KG1 (cell line): ENCODE data around the gene IFT57.
"Not testable (repeated sequence)": the region's sequence is repeated elsewhere in the genome, so short reads cannot be mapped to it uniquely, and the experiment has no call there.

Experiments used
- DNase-seq: peaks from one replicate; lab custom pipeline; 2025; lab: John Stamatoyannopoulos, UW

IFT57 gene, protein sequence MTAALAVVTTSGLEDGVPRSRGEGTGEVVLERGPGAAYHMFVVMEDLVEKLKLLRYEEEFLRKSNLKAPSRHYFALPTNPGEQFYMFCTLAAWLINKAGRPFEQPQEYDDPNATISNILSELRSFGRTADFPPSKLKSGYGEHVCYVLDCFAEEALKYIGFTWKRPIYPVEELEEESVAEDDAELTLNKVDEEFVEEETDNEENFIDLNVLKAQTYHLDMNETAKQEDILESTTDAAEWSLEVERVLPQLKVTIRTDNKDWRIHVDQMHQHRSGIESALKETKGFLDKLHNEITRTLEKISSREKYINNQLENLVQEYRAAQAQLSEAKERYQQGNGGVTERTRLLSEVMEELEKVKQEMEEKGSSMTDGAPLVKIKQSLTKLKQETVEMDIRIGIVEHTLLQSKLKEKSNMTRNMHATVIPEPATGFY

DNA sequence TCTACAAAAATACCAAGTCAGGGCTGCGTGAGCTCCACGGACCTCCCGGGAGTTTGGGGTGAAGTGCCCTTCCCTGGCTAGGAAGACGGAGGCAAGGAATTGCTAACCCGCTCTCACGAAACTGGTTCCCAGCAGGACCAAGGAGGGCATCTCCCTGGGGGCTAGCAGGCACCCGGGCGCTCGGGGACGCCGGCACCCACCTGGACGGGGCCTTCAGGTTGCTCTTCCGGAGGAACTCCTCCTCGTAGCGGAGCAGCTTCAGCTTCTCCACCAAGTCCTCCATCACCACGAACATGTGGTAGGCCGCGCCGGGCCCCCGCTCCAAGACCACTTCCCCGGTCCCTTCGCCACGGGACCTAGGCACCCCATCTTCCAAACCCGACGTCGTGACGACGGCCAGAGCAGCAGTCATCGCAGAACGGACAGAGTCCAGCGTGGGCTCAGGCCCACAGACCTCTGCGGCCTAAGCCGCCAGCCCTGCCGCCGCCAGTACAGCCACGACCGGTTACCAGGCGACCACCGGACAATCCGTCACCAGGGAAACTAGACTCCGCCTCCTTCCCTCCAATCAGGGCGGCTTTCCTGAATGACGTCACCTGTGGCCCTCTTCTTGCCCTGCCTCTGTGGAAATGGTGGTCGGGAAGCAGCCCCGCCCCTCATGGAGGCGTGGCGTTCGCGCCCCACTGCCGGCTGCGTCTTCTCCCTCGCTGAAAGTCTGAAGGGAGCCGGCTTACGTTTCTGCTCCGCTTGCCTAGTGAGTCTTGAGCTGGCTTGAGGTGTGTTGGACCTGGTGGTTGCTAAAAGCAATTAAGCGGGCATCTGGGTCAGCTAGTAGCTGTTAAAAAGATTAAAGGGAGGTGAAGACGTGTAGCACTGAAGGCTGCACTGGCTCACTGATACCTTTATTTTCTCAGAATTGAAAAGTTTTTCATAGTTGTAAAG lies at the start of gene IFT57:
IFT57 (minus strand) TSS at position 514 of the 942 bp plus-strand sequence; CDS start at position 412, 102 bp downstream.
- peak; percentile 95 for DNase-seq

DNA sequence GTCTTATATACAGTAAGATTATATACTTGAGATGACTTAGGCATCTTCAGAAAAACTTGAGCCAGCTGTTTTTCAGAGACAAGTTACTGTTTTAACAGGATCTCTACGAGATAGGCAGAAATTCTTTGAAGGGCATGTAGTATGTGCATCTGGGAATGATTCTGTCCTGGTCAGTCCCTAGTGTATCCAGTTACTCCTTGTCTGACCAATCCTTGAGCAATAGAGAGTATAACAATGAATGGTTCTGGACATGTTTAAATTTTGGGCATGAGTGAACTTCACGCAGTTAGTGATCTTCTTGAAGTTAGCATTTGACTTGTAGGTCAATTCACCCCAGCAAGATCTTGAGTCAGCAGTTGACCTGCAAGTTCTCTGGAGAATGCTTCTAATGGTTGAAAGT lies 49.4 kb upstream of the IFT57 start:
- DNase-seq: no peak

DNA sequence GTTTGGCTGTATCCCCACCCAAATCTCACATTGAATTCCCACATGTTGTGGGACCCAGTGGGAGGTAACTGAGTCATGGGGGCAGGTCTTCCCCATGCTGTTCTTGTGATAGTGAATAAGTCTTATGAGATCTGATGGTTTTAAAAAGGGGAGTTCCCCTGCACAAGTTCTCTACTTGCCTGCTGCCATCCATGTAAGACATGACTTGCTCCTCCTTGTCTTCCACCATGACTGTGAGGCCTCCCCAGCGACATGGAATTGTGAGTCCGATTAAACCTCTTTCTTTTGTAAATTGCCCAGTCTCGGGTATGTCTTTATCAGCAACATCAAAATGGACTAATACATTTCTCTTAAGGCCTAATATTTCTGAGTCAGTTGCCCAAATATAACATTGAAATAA lies 46.0 kb upstream of the IFT57 start:
- DNase-seq: not testable (repeated sequence)

DNA sequence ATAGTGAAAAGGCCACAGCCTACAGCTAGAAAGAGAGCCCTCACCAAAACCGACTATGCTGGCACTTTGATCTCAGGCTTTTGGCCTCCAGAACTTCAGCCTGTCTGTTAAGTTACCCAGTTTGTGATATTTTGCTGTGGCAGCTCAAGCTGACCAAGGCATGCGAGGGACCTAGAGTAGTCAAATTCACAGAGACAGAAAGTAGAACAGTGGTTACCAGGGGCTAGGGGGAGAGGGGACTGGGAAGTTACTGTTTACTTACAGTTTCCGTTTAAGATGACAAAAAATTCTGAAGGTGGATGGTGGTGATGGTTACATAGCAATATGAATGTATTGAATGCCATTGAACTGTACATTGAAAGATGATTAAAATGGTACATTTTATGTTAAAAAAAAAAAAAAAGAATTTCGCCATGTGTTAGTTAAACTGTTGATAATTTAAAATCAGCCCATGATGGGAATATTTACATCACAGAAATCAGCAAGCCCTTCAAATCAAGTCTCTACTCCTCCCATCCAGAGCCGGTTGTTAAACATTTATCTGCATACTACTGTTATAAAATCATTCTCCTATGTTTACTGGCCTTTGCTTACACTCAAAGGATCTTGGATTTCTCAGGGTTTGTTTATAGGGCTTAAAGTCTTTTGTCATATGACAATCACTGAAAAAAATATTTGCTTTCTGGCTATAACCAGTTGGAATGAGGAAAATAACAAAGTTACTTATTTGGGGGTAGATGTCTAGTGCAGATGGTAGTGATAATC lies 42.5 kb upstream of the IFT57 start:
- not testable (repeated sequence) for DNase-seq

DNA sequence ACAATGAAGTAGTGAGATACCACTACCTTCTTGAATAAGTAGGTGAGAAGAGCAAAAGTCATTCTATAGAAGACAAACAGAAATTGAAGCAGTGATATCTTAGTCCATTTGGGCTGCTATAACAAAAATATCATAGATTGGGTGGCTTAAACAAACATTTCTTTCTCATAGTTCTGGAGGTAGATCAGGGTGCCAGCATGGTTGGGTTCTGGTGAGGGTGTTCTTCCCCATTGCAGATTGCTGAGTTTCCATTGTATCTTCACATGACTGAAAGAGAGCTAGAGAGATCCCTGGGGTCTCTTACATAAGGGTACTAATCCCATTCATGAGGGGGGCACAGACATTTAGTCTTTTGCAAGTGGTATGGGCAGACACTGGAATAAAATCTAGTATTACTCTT lies 32.9 kb upstream of the IFT57 start:
- no peak for DNase-seq

DNA sequence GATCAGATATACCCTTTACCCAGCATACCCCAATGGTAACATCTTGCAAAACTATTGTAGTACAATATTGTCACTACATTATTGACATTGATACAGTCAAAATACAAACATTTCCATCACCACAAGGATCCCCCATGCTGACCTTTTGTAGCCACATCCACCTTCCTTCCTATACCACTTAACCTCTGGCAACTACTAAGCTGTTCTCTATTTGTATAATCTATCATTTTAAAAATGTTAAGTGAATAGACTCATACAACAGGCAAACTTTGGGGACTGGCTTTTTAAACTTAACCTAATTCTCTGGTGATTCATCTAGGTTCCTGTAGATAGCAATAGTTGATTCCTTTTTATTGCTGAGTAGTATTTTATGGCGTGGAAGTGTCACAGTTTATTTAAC lies 29.6 kb upstream of the IFT57 start:
- no peak for DNase-seq

DNA sequence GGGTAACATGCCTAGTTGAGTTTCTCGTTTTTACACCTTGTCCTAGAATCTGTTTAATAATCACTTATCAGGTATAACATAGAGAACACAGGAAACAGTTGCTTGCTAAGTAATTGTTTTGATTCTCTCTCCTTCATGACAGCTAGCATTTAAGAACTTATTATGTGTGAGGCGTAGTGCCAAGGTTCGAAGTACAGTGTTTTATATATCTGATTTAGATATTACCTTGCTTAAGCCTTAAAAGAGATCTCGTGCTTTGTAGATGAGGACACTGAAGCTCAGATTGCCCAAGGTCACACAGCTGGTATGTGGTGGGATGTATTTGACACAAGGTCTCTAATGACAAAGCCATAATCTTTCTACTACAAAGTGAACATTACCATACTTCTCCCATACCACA lies 29.0 kb upstream of the IFT57 start:
- DNase-seq: no peak

DNA sequence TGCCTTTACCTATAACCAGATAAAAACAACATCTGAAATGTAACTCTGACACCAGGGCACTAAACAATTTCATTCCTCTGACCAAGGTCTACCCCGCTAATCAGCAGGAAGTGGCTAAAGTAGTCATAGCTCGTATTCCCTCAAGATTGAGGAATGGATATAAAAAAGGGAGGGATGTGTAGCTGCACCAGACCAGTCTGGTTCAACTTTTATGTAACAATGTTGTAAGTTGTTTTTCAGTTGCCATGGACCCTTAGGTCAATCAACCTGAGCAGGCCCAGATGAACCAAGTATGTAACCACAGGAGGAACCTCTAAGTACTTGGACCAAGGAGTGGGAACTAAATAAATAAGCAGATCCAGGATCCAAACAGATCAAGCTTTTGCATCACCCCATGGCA lies 28.4 kb upstream of the IFT57 start:
- DNase-seq: no peak

DNA sequence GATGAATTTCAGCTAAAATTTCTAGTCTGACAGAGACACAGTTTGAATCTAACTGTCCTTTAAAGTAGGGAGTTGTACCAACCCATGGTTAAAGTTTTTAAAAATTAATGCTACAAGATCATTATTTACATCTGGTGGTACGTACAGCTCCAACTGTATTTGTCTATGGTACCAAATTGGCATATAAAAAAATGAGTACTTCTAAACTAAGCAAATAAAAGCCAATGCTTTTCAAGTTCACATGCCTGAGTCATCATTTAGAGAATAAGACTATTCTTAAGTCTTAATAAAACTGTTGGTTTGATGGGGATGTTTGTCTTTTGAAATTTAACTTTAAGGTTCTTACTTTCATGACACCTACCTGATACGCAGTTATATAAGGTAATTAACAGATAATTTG lies 21.0 kb upstream of the IFT57 start:
- no peak for DNase-seq

DNA sequence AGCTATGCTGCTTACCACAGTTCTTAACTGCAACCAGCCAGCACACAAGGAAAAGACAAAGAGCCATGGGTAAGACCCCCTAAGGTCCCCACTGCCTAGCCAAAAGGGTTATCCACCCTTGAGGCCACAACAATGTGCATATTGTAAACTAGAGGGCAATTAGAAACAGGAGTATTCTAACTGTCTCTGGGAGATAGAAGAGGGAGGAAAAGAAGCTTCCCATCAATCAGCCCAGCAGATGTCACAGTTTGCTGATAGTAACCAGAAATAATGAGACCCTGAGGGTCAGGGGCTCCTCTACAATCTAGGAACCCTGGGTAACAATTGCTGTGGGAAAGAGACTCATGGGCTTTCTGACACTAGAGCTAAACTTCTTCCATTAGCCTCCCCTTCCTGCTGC lies 20.6 kb upstream of the IFT57 start:
- DNase-seq: no peak

DNA sequence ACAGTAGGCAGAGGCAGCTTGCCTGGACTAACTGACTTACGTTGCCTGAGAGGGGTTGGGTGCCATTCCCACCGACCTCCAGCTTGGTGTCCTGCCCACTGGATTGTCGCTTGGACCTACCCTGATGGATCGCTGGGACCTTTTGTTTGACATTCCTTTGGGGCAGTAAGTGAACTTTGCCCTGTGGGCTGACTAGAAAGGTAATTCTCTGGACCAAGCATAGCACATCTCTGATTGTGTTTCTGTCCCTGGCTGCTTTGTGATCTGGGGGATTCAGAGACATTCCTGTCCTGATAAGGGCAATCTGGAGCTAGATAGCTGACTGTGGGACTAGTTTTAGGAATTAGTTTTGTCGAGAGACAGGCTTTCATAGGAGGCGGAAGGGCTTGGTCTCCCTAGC lies 19.5 kb upstream of the IFT57 start:
- no peak for DNase-seq

DNA sequence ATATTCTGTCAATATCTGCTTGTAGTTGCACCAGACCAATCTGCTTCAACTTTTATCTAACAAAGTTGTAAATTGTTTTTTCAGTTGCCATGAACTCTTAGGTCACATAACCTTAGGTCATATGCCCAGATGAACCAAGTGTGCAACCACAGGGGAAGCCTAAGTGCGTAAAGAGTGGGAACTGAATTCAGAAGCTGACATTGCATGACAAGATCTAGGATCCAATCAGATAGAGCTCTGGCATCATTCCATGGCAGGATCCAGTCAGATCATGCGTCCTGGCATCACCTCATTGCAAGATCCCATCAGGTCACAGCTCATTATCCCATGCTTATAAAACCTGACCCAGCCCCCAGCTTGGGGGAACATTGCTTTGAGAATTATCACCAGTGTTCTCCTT lies 18.9 kb upstream of the IFT57 start:
- no peak for DNase-seq

DNA sequence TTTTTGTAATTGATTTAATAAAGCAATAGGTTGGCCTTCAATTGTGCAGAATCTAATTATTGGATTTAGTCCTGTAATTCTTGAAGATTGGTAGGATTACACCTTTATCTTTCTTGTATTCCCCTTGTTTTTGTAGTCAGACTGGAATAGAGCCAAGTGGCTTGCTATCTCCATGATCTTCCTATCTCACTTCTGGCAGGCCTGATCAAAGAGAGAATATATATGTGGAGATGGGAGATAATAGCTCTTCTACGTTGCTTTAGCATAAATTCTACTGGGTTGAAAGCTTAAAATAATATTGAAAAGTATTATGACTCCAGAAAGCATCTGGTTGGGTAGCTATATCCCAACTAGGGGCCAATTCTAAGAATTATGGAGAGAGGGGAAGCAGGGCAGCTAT lies 16.9 kb upstream of the IFT57 start:
- no peak for DNase-seq

DNA sequence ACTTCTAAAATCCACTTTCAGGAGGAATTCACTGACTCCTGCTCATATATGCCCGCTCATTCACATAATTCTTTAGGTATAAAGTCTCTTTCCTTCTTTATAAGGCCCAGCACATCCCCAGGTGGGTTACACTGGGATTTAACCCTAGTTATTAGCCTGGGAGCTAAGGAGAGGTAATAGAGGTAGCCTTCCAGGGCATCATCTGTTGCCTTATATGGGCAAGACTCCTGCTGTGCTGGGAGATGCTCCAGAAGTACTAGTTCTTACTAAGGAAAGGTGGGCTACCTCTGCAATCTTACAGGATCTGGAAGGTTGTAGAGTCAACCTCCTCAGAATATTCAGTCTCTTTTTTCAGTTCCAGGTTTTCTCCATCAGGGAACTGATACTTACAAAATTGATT lies 13.1 kb upstream of the IFT57 start:
- DNase-seq: no peak

DNA sequence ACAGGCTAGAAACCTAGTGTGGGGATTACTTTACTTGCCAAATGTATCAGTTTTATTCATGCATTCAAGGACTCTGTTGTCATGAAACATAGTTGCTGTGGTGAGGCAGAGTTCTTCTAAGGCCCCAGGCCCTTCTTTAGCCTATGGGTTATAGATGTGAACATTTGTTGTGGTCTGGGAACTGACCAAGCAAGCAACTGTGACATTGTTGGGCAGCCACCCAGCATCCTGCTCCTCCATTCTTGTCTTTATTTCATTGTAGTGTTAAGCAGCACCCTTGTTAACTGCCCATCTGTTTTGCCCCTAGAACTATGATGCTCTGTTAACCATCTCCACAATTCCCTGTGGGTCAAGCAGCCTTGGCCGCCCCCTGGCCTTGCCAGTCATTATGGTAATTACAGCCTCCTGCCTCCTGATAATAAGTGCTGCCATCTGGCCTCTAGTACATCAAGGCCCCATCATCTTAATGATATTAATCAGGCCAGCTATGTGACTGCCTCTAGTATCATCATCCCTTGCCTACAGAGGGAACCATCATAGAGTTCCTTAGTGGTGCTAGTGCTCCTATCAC lies 12.2 kb upstream of the IFT57 start:
- no peak for DNase-seq

DNA sequence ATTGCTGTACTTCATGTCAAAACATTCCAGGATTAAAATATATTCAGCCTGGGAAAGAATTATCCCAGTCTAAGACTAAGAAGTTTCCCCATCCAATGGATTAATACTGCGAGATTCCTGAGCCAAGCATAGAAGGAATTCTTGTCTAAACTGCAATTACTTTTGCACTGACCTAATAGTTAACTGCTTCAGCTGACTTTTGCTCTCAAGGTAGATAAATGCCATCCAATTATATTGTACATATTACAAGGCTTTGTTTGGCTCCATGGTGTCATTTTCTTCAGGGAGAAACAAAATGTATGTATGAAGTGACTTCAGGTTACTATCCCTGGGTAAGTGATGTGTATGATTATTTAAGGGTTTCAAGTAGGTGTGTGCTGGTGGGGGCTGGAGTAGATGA lies 6.1 kb upstream of the IFT57 start:
- DNase-seq: no peak

DNA sequence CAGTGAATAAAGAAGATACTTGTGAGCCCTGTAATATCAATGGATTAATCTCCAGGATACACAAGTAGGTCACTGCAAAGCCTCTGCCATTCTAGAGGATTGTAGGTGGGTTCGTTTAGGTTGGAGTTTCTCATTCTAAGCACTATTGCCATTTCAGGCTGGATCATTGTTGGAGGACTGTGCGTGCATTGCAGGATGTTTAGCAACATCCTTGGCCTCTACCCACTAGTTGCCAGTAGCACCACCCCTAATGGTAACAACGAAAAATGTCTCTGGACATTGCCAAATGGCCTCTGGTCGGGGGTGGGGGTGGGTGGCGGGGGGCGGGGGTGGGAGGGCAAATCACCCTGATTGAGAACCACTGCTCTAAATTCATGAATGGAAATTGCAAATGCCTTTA lies 4.9 kb upstream of the IFT57 start:
- no peak for DNase-seq

DNA sequence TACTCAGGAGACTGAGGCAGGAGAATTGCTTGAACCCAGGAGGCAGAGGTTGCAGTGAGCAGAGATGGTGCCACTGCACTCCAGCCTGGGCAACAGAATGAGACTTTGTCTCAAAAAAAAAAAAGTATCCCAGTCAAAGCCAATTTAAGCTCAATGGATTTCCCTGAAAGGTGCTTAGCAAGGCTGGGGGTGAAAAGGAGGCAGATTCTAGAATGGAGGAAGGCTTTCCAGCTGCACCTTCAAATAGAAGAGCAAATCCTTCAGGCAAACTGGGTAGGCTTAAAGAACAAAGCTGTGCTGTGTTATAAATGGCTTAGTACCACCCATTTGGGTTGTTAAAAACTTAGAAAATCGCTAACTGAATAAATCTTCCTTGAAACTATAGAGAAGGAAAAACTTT lies 3.0 kb upstream of the IFT57 start:
- no peak for DNase-seq

DNA sequence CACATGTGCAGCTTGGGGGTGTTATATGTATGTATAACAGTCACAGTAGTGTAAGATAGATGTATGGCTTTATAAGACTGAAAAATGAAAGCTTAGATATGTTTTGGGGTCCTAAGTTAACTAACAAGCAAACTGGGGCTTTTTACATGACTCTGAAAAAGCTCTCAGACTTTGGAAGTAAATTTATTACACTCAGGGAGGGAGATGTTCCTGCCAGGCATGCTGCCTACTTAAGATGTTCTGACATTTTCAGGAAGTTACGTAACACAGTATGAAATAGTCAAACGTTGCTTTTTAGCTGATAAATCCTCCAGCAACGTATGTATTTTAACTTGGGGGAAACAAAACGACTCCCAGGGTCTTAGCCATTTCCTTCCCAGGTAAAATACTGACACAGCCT lies 1.7 kb upstream of the IFT57 start:
- DNase-seq: peak; percentile 80

DNA sequence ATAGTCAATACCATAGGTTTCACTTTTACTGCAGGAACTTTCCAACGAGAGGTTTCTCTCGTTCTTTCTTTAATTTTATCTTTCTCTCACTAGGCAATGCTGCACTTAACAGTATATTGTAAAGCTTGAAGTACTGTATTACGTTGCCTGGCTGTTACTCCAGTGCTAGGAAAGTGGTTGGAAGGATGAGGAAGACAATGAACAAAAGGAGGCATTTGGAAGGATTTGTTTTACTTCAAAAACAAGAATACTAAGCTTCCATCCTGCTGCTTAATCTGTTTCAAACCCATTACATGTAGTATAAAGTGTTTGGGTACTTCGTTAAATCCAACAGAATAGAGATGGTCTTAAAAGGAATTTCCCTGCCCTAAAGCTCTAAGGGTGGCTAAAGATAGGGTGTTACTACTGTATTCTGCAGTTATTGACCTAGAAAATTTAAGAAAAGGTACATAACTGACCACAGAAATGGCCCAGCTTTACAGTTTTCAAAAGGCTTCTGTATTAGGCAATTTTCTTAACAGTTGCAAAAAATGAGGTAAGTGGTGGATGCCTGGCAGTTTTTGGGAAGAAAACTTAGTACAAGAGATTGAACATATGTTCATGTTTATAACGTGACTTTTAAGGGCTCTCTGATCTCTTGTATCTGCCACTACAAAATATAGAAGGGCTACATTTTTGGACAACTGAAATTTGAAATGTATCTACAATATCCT lies 785 bp upstream of the IFT57 start:
- no peak for DNase-seq

DNA sequence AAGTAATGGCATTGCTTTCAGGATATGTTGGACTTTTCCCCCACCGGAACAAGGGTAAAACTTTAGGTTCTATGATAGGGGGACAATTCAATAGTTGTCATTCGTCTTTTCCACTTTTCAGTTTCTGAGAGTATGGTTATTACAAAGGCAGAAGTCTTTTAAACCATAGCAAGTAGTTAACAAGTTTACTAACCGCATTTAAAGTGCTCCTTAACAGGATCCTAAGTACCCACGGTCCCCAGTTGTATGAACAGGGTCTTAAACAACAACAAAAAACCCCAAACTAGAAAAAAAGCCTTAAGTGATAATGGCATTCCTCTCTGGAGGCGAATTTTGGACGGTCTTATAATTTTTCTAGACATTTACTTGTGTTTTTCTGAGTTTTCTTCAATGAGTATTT lies 831 bp downstream of the IFT57 start:
- DNase-seq: no peak
